Right atrium auricular region (tissue), 2 donors: Measurements from ENCODE around the gene SREBF2. TPM values are rescaled to one million over a fixed set of nuclear protein-coding genes. Genes with fewer than 3 reads are reported as not detected.

ENCODE experiments used
- DNase-seq: peaks from one replicate; pipeline ENCODE4 v3.0.0-alpha.2; 2019; ENCODE audit warnings: low spot score
- H3K27ac ChIP-seq, 2 donors: fragments of 200-600 bp; sonication (generic); 1 replicate in 1 of 2; 2 replicates in 1 of 2; pipeline ENCODE4 v1.5.1; 2016 to 2019
- H3K27me3 ChIP-seq, 2 donors: fragments of 200-600 bp; sonication (generic); one replicate each; pipeline versions ENCODE4 v1.5.1 to v1.6.0; 2017 to 2019
- H3K36me3 ChIP-seq: fragments of 200-600 bp; sonication (generic); one replicate; pipeline ENCODE4 v1.5.1; 2016
- H3K4me1 ChIP-seq, 2 donors: fragments of 200-600 bp; sonication (generic); one replicate each; pipeline versions ENCODE4 v1.5.1 to v1.6.0; 2017 to 2019
- H3K4me3 ChIP-seq, 2 donors: fragments of 200-600 bp; sonication (generic); 1 replicate in 1 of 2; 2 replicates in 1 of 2; pipeline ENCODE4 v1.5.1; 2017 to 2019; ENCODE audit warnings: mild to moderate bottlenecking in 1 of 2, moderate library complexity in 1 of 2
- H3K9me3 ChIP-seq, 2 donors: fragments of 200-600 bp; sonication (generic); one replicate each; pipeline ENCODE4 v1.5.1; 2019
- total RNA-seq, 2 donors: library from RNA; depleted of rRNA; stranded (reverse); fragments of >200 nt; gene quantifications; one replicate each; pipeline ENCODE4 v1.1.0, GENCODE V29; 2016
- TF ChIP-seq, protein P1 (sequence below), 2 donors: fragments of 200-600 bp; sonication (generic); IDR thresholded peaks; one replicate each; pipeline ENCODE4 v1.5.1; 2019; ENCODE audit warnings: antibody characterized with exemption in 2 of 2

The SREBF2 gene
- total RNA-seq, 2 donors from 2014 or later = 45.6 to 61.4 TPM

DNA sequence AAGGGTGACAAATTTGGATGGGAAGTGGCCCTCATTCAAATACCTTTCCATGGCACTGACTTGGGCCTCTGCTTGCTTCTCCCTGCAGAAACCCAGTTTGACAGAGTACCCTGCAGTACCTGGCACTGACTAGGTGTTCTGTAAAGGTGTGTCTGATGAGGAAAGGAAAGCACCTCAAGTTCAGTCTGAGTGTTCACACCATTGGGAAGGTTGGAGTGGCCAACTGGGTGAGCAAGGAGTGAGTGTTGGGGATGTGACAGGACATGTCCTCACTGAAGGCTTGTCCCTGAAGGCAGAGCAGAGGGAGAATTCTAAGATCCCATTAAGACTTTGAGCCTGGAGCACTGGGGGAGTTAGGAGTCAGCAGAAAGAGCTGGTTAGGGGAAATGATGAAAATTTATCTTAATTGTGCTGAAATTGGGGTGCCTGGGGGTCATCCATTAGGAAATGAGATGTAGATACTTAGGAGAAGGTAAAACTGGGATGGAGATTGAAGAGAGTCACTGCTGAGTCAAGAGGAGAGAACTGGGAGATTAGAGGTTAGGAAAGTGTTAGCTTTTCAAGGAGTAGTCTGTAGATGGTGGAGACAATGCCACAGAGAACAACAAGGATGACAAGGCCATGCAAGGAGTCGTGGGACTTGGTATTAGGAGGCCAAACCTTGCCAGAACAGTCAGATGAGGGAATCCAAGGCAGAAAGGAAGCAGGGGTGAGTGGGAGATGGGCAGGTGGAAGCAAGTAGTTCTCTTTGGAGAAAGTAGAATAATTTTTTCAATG is 6.1 kb downstream of the SREBF2 start:
- TF ChIP-seq, protein P1, sequence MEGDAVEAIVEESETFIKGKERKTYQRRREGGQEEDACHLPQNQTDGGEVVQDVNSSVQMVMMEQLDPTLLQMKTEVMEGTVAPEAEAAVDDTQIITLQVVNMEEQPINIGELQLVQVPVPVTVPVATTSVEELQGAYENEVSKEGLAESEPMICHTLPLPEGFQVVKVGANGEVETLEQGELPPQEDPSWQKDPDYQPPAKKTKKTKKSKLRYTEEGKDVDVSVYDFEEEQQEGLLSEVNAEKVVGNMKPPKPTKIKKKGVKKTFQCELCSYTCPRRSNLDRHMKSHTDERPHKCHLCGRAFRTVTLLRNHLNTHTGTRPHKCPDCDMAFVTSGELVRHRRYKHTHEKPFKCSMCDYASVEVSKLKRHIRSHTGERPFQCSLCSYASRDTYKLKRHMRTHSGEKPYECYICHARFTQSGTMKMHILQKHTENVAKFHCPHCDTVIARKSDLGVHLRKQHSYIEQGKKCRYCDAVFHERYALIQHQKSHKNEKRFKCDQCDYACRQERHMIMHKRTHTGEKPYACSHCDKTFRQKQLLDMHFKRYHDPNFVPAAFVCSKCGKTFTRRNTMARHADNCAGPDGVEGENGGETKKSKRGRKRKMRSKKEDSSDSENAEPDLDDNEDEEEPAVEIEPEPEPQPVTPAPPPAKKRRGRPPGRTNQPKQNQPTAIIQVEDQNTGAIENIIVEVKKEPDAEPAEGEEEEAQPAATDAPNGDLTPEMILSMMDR (IDR thresholded peaks at IDR 0.05) = no peak
- peaks cover 0 to 29% of the 10 kb centered on the region in 2 donors for H3K4me1 ChIP-seq
- H3K27me3 ChIP-seq = no peaks in the 10 kb centered on the region
- no peaks in the 10 kb centered on the region for H3K36me3 ChIP-seq
- no peaks in the 10 kb centered on the region for H3K9me3 ChIP-seq
- no peak overlapping the region for H3K4me3 ChIP-seq
- no peak overlapping the region for H3K27ac ChIP-seq
- no peak for DNase-seq

DNA sequence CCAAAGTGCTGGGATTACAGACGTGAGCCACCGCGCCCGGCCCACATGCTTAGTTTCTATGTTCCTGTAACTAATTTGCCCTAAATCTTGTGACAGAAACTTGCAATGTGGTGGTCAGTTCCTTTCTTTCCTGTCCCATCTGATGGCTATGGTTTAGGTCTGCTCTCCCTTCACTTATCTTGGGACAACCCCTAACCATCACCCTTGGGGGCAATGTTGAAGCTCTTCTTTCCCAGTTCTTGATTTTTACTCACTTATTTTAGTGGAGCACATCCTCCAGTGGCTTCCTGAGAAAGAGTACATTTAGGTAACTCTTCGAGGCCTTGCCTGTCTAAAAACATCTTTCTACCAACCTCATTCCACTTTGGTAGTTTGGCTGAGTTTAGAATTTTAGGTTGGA is 7.3 kb downstream of the SREBF2 start:
- TF ChIP-seq, protein P1 (IDR thresholded peaks at IDR 0.05) = no peak

DNA sequence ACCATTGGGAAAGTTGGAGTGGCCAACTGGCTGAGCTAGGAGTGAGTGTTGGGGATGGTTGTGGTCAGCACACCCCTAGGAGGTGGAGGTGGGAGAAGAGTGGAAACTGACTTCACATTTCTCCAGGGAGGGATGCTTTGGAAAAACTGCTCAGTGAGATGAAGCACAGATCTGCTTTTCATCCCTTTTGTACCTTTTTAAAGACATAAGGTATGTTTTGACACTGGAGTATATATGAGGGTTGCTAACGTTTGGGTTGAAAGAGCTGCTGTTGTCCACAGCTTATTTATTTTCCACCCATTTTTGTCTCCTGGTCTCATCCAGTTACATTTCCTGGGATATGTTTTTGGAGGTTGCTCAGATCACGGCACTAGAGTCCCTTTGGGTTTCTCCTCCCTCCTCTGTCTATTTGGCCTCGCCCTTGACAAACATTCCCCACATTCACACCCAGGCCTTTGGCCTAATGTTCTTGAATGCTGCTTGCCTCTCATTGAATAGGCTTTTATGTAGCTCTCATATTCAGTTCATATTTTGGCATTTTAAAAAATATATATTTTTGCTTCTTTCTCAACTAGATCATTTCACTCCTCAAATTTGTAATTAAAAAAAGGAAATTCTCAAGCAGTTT is 8.3 kb downstream of the SREBF2 start:
- H3K4me3 ChIP-seq = no peak overlapping the region
- peak overlapping the region in 1 of 2 donors; percentile 36 for H3K27ac ChIP-seq
- no peaks in the 10 kb centered on the region for H3K9me3 ChIP-seq
- peaks cover 0 to 36% of the 10 kb centered on the region in 2 donors for H3K4me1 ChIP-seq
- no peak for DNase-seq
- no peaks in the 10 kb centered on the region for H3K36me3 ChIP-seq
- no peaks in the 10 kb centered on the region for H3K27me3 ChIP-seq
- TF ChIP-seq, protein P1 (IDR thresholded peaks at IDR 0.05) = no peak

More for the DNA sequence above, 7.3 kb downstream of the SREBF2 start:
- Histone ChIP-seq H3K4me3 (no peak overlapping the region), H3K4me1 (peaks cover 0 to 26% of the 10 kb centered on the region in 2 donors), H3K9me3 (no peaks in the 10 kb centered on the region), H3K36me3 (no peaks in the 10 kb centered on the region), H3K27ac (no peak overlapping the region), H3K27me3 (no peaks in the 10 kb centered on the region)
- no peak for DNase-seq

DNA sequence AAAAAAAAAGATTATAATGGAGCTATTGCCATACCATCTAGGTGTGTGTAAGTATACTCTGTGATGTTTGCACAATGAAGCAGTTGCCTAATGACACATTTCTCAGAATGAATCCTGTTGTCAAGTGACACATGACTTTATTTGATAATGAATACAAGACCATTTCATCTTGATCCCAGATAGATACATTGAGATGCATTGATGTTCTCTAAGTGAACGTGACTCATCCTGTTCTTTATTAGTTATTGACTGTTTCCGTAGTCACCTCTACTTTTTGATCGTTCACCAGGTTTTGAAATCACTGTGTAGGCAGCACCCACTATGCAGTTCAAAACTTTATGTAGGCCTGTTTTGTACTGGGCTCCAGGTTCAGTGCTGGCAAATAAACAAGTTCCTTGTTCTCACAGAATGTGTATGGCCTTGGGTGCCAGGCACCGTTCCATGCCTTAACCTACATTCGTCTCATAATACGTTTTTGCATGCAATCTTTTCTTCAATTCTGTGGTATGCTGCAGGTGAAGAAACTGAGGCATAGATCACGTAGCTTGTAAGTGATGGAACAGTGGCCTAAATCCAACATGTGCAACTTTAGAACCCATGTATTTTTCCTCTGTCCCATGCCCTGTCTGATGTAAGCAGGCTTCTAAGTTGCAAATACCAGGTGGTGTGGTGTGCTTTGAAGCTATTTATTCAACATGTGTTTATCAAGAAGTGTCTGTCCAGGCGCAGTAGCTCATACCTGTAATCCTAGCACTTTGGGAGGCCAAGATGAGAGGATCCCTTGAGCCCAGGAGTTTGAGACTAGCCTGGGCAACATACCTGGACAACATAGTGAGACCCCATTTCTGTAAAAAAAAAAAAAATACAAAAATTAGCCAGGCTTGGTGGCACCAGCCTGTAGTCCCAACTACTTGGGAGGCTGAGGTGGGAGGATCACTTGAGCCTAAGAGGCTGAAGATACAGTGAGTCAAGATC is 10.4 kb downstream of the SREBF2 start:
- H3K27me3 ChIP-seq = no peaks in the 10 kb centered on the region
- no peaks in the 10 kb centered on the region for H3K9me3 ChIP-seq
- DNase-seq = no peak
- no peak overlapping the region for H3K4me3 ChIP-seq
- no peaks in the 10 kb centered on the region for H3K36me3 ChIP-seq
- H3K27ac ChIP-seq = no peak overlapping the region
- peaks cover 0 to 54% of the 10 kb centered on the region in 2 donors for H3K4me1 ChIP-seq
- TF ChIP-seq, protein P1 (IDR thresholded peaks at IDR 0.05) = no peak

DNA sequence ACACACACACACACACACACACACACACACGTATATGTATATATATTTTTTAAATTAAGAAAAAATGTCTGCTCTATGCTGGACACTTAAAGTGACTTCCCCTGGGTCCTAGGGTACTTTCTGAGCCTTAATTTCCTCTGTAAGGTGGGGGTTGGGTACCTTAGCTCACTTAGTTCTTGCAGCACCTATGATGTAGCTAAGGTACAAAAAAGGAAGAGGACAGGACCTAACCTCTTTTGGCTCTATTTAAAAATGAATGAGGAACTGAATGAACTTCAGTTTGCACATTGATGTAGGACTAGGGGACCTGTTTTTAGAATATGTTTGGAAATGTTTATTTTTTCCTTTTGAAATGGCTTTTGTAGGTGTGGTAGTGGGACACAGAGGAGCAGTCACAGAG is 11.1 kb downstream of the SREBF2 start:
- no peaks in the 10 kb centered on the region for H3K36me3 ChIP-seq
- H3K4me3 ChIP-seq = no peak overlapping the region
- peaks cover 0 to 51% of the 10 kb centered on the region in 2 donors for H3K4me1 ChIP-seq
- no peak for DNase-seq
- H3K9me3 ChIP-seq = no peaks in the 10 kb centered on the region
- no peaks in the 10 kb centered on the region for H3K27me3 ChIP-seq
- H3K27ac ChIP-seq = no peak overlapping the region
- TF ChIP-seq, protein P1 (IDR thresholded peaks at IDR 0.05) = no peak
